GM12878 (cell line): ENCODE results near the gene ATXN1. TPM values are rescaled to one million over a fixed set of nuclear protein-coding genes. Genes with fewer than 3 reads are reported as not detected.

Experiments used
- ATAC-seq: fragments of 200-7000 bp; cut with Tn5 transposase; 3 replicates; pipeline ENCODE4 v1.9.1; 2020; ENCODE audit warnings: mild to moderate bottlenecking, moderate library complexity
- BruUV-seq: library from RNA; stranded (reverse); fragments of 400-500 nt; replicated peaks from 2 replicates; lab custom pipeline; 2021; lab: Mats Ljungman, UMichigan
- CTCF ChIA-PET: fragments of 300-600 bp; sonication (Branson Sonifier 250); formaldehyde crosslinking; extraction: SDS; loops from one replicate; lab custom pipeline; 2021; ENCODE audit warnings: inconsistent platforms; lab: Yijun Ruan, JAX
- POLR2A ChIA-PET: fragments of 350-600 bp; formaldehyde crosslinking; extraction: SDS; loops from one replicate; lab custom pipeline; 2021; ENCODE audit warnings: inconsistent platforms; lab: Charles Lee
- RAD21 ChIA-PET: fragments of 300-600 bp; sonication (Branson Sonifier 250); formaldehyde crosslinking; loops from one replicate; lab custom pipeline; 2023; ENCODE audit warnings: antibody characterized with exemption; ENCODE audit not compliant: unreplicated experiment; lab: Charles Lee
- SMC1A ChIA-PET: fragments of 300-600 bp; sonication (Branson Sonifier 250); formaldehyde crosslinking; loops from one replicate; lab custom pipeline; 2023; ENCODE audit not compliant: unreplicated experiment, uncharacterized antibody; lab: Charles Lee
- DNase-seq: peaks from one replicate; pipeline ENCODE4 v3.0.0-alpha.2; 2011; ENCODE audit warnings: low read depth, low spot score
- FAIRE-seq: peaks from 3 replicates; lab custom pipeline; 2011; peaks lifted over from hg19 to GRCh38; lab: Jason Lieb, UNC
- H2AFZ ChIP-seq: 2 replicates; pipeline ENCODE4 v1.6.0; 2011; ENCODE audit warnings: low read depth, low read length, control low read depth; ENCODE audit not compliant: control insufficient read depth
- H3K27ac ChIP-seq: 2 replicates; pipeline ENCODE4 v1.5.1; 2011; ENCODE audit warnings: control low read depth; ENCODE audit not compliant: control insufficient read depth, insufficient read depth
- H3K27me3 ChIP-seq, 2 experiments: replicated peaks in 1 of 2; 2 replicates each; pipeline versions ENCODE4 v1.6.0 to v1.6.1; 2011; ENCODE audit warnings: low read length in 1 of 2; ENCODE audit not compliant: control insufficient read depth in 2 of 2, insufficient read depth in 2 of 2
- H3K36me3 ChIP-seq, 2 experiments: 2 replicates each; pipeline ENCODE4 v1.5.1; 2011; ENCODE audit warnings: low read length in 1 of 2; ENCODE audit not compliant: control insufficient read depth in 2 of 2, insufficient read depth in 2 of 2
- H3K4me1 ChIP-seq: 2 replicates; pipeline ENCODE4 v1.6.1; 2011; ENCODE audit warnings: mild to moderate bottlenecking, low read length, moderate library complexity, mixed read lengths; ENCODE audit not compliant: control insufficient read depth, insufficient read depth
- H3K4me2 ChIP-seq: 2 replicates; pipeline ENCODE4 v1.6.0; 2011; ENCODE audit warnings: control low read depth; ENCODE audit not compliant: control insufficient read depth, insufficient read depth
- H3K4me3 ChIP-seq: fragments of 200-600 bp; sonication (generic); 2 replicates; pipeline ENCODE4 v1.5.1; 2016
- H3K79me2 ChIP-seq: 2 replicates; pipeline ENCODE4 v1.6.0; 2011; ENCODE audit warnings: low read length; ENCODE audit not compliant: control insufficient read depth, insufficient read depth
- H3K9ac ChIP-seq: 2 replicates; pipeline ENCODE4 v1.8.0; 2011; ENCODE audit warnings: low read length, control low read depth, mixed read lengths; ENCODE audit not compliant: control insufficient read depth, insufficient read depth
- H3K9me3 ChIP-seq: replicated peaks from 3 replicates; pipeline ENCODE4 v1.5.1; 2011; ENCODE audit warnings: mild to moderate bottlenecking, low read length; ENCODE audit not compliant: control insufficient read depth, insufficient read depth
- H4K20me1 ChIP-seq: 2 replicates; pipeline ENCODE4 v1.6.0; 2011; ENCODE audit not compliant: control insufficient read depth, insufficient read depth
- ATF7 ChIP-seq: fragments of 450-650 bp; IDR thresholded peaks from 2 replicates; pipeline ENCODE4 v1.6.1; 2016; ENCODE audit warnings: low read depth, mild to moderate bottlenecking
- BCL3 ChIP-seq: IDR thresholded peaks from 2 replicates; pipeline ENCODE4 v1.6.1; 2011; ENCODE audit warnings: borderline replicate concordance, low read depth, mild to moderate bottlenecking, moderate library complexity, low read length; ENCODE audit not compliant: insufficient read depth, poor library complexity, severe bottlenecking
- ESRRA ChIP-seq: IDR thresholded peaks from 2 replicates; pipeline ENCODE4 v1.6.1; 2012; ENCODE audit warnings: mild to moderate bottlenecking, low read length, improper control_type of control experiment
- GATAD2B ChIP-seq: fragments of 450-650 bp; conservative IDR thresholded peaks from 2 replicates; pipeline ENCODE4 v1.6.1; 2017; ENCODE audit warnings: low read depth, mild to moderate bottlenecking, moderate library complexity
- IRF3 ChIP-seq: fragments of 450-650 bp; IDR thresholded peaks from 2 replicates; pipeline ENCODE4 v1.6.1; 2014; ENCODE audit warnings: mild to moderate bottlenecking
- MXI1 ChIP-seq: fragments of 150-350 bp; IDR thresholded peaks from 2 replicates; pipeline ENCODE4 v1.6.1; 2011; ENCODE audit warnings: low read depth, mild to moderate bottlenecking, inconsistent platforms, low read length, improper control_type of control experiment
- PKNOX1 ChIP-seq: fragments of 450-650 bp; IDR thresholded peaks from 2 replicates; pipeline ENCODE4 v1.6.1; 2016; ENCODE audit warnings: mild to moderate bottlenecking
- STAT1 ChIP-seq: fragments of 450-650 bp; conservative IDR thresholded peaks from 2 replicates; pipeline ENCODE4 v1.6.1; 2014; ENCODE audit warnings: antibody characterized with exemption, mild to moderate bottlenecking
- STAT3 ChIP-seq: IDR thresholded peaks from 2 replicates; pipeline ENCODE4 v1.6.1; 2011; ENCODE audit warnings: low read depth, low read length, improper control_type of control experiment
- SUPT20H ChIP-seq: IDR thresholded peaks from 2 replicates; pipeline ENCODE4 v1.6.1; 2011; ENCODE audit warnings: low read depth, mild to moderate bottlenecking, low read length, moderate library complexity, borderline replicate concordance; ENCODE audit not compliant: control insufficient read depth
- SUZ12 ChIP-seq: fragments of 200-600 bp; sonication (generic); IDR thresholded peaks from one replicate; pipeline ENCODE4 v1.6.1; 2018; ENCODE audit warnings: antibody characterized with exemption, mild to moderate bottlenecking; ENCODE audit not compliant: unreplicated experiment
- YY1 ChIP-seq: IDR thresholded peaks from 2 replicates; pipeline ENCODE4 v1.6.1; 2011; ENCODE audit warnings: low read depth, mild to moderate bottlenecking, low read length
- ZBED1 ChIP-seq: IDR thresholded peaks from 2 replicates; pipeline ENCODE4 v1.6.1; 2016; ENCODE audit warnings: borderline replicate concordance
- ZNF592 ChIP-seq: fragments of 450-650 bp; IDR thresholded peaks from 2 replicates; pipeline ENCODE4 v1.6.1; 2017; ENCODE audit warnings: mild to moderate bottlenecking, moderate library complexity
- ZZZ3 ChIP-seq: IDR thresholded peaks from 2 replicates; pipeline ENCODE4 v1.6.1; 2011; ENCODE audit warnings: low read depth; ENCODE audit not compliant: control insufficient read depth, insufficient read length
- WGBS: methylation state at CpG from one replicate; pipeline ENCODE4 v1.1.6; 2016; ENCODE audit warnings: low lambda C conversion rate; ENCODE audit not compliant: insufficient replicate concordance, insufficient coverage; ENCODE audit errors: missing lambda C conversion rate; 5-methylcytosine and 5-hydroxymethylcytosine counted together
- in situ Hi-C: fragments of 300-500 bp; cut with MboI; formaldehyde crosslinking; loops from 9 replicates; pipeline ENCODE4 v1.14.3; 2018; ENCODE audit warnings: mixed read lengths
- intact Hi-C: fragments of 100-400 bp; cut with micrococcal nuclease; formaldehyde crosslinking; loops from one replicate; pipeline ENCODE4 v1.14.2; 2022; ENCODE audit not compliant: unreplicated experiment
- polyA plus RNA-seq, 11 experiments: library from polyadenylated mRNA; depleted of rRNA in 4 of 11; unstranded in 6 of 11; stranded (reverse) in 5 of 11; fragments of >200 nt; fragmentation: Nextera tagmentation in 4 of 11; fragmentation: Illumina TruSeq in 1 of 11; extraction: Ambion mirVana in 4 of 11; extraction: Trizol in 1 of 11; gene quantifications; 1 replicate in 1 of 11; 2 replicates in 10 of 11; pipeline versions ENCODE4 v1.2.1 to v1.2.3, GENCODE V29; 2011 to 2016; ENCODE audit warnings: inconsistent platforms in 2 of 11, missing spikeins in 2 of 11, low read depth in 1 of 11
- total RNA-seq, 4 experiments: library from RNA; depleted of rRNA in 3 of 4; stranded (reverse); fragments of >200 nt in 3 of 4; fragmentation: Illumina TruSeq in 1 of 4; extraction: Trizol in 1 of 4; gene quantifications; 2 replicates each; pipeline versions ENCODE4 v1.2.1 to v1.2.3, GENCODE V29; 2013 to 2021

ATXN1 gene
- total and polyA plus RNA-seq, 10 of the 15 experiments (the other 5 are each of a cell fraction or from before 2014, with no cell fraction given), result 12.2 to 51.2 (median 20.5) TPM

GRCh38 chr6:16477367-16478149, 283.7 kb downstream of the ATXN1 start:
- CTCF ChIA-PET, result interaction anchor here (1.1 to 9.9 kb wide), 5 partner anchors 13 to 281 kb away, joined by 3 to 155 read pairs (median 10); no protein-coding TSS in a partner anchor
- Histone ChIP-seq H3K4me3 (no peak overlapping the region), H3K9ac (no peak overlapping the region), H3K9me3 (peaks cover 4% of the 10 kb centered on the region; the same call in 2 of the 3 replicates), H3K4me1 (peaks cover 64% of the 10 kb centered on the region), H3K27ac (peak overlapping the region; percentile 90), H3K4me2 (no peak overlapping the region), H3K79me2 (peaks cover 47% of the 10 kb centered on the region), H2AFZ (no peak overlapping the region), H3K27me3 (no peaks in the 10 kb centered on the region), H3K36me3 (peaks cover 0 to 8% of the 10 kb centered on the region in 2 experiments; a peak in 3 of 4 replicates), H4K20me1 (no peaks in the 10 kb centered on the region)
- 96% methylated on average over 12 of the region's 12 CpGs for WGBS
- FAIRE-seq (no peak), ATAC-seq (no peak), DNase-seq (no peak)
- in situ Hi-C loops, result no loop called here
- SMC1A ChIA-PET, result interaction anchor here (0.7 to 19.6 kb wide), 10 partner anchors 13 to 286 kb away, joined by 3 to 388 read pairs (median 12); no protein-coding TSS in a partner anchor
- POLR2A ChIA-PET, result interaction anchor here (1.3 to 13.5 kb wide), 3 partner anchors 12 to 57 kb away, joined by 4 to 256 read pairs (median 134); no protein-coding TSS in a partner anchor
- intact Hi-C loops, result no loop called here
- RAD21 ChIA-PET, result interaction anchor here (1.0 to 14.4 kb wide), 5 partner anchors 13 to 284 kb away, joined by 3 to 215 read pairs (median 66); partner anchors contain the start of gene ATXN1
- BruUV-seq, result no TSS peak
- TF ChIP-seq PKNOX1 (no peak), ZNF592 (no peak), SUPT20H (no peak), ZZZ3 (no peak), BCL3 (no peak), YY1 (no peak), ESRRA (no peak), STAT1 (no peak), STAT3 (no peak), SUZ12 (no peak), MXI1 (no peak), GATAD2B (no peak), ATF7 (no peak), ZBED1 (no peak), IRF3 (no peak)
